ENCODE measurements around the gene USB1.

GRCh38 chr16:58034128-58034685 lies 33.0 kb downstream of the USB1 start:
- no peak for TF ChIP-seq ZNF449 (tag by site-specific recombination; IDR thresholded peaks at IDR 0.05)
- TF ChIP-seq, protein P1, sequence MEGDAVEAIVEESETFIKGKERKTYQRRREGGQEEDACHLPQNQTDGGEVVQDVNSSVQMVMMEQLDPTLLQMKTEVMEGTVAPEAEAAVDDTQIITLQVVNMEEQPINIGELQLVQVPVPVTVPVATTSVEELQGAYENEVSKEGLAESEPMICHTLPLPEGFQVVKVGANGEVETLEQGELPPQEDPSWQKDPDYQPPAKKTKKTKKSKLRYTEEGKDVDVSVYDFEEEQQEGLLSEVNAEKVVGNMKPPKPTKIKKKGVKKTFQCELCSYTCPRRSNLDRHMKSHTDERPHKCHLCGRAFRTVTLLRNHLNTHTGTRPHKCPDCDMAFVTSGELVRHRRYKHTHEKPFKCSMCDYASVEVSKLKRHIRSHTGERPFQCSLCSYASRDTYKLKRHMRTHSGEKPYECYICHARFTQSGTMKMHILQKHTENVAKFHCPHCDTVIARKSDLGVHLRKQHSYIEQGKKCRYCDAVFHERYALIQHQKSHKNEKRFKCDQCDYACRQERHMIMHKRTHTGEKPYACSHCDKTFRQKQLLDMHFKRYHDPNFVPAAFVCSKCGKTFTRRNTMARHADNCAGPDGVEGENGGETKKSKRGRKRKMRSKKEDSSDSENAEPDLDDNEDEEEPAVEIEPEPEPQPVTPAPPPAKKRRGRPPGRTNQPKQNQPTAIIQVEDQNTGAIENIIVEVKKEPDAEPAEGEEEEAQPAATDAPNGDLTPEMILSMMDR (tag by site-specific recombination; IDR thresholded peaks at IDR 0.05), result no peak
- TF ChIP-seq ZSCAN4 (tag by site-specific recombination; IDR thresholded peaks at IDR 0.05), result no peak
- no peak for TF ChIP-seq ZNF223 (tag by site-specific recombination; IDR thresholded peaks at IDR 0.05)
- TF ChIP-seq KLF1 (tag by site-specific recombination; IDR thresholded peaks at IDR 0.05), result no peak
- no peak for TF ChIP-seq ZNF366 (tag by site-specific recombination; conservative IDR thresholded peaks at IDR 0.05)
- no peak for TF ChIP-seq ZFP37 (tag by site-specific recombination; IDR thresholded peaks at IDR 0.05)
- no peak for TF ChIP-seq ZBTB20 (tag by site-specific recombination; IDR thresholded peaks at IDR 0.05)
- TF ChIP-seq PRDM10 (tag by site-specific recombination; IDR thresholded peaks at IDR 0.05), result no peak
- TF ChIP-seq ZNF324 (tag by site-specific recombination; IDR thresholded peaks at IDR 0.05), result no peak
- TF ChIP-seq ZNF530 (tag by site-specific recombination; IDR thresholded peaks at IDR 0.05; ENCODE audit: low read depth), result no peak
- no peak for TF ChIP-seq ZNF561 (tag by site-specific recombination; IDR thresholded peaks at IDR 0.05; ENCODE audit: borderline replicate concordance)

Data from HEK293 (cell line).